HT-29 (cell line): Measurements from ENCODE around the gene SLFN5. TPM values are rescaled to one million over a fixed set of nuclear protein-coding genes. Genes with fewer than 3 reads are reported as not detected.
"Not testable (repeated sequence)": the region's sequence is repeated elsewhere in the genome, so short reads cannot be mapped to it uniquely, and the experiment has no call there.

Experiments
- DNase-seq: peaks from one replicate; pipeline ENCODE4 v3.0.0-alpha.2; 2015; ENCODE audit warnings: low spot score
- total RNA-seq: library from RNA; depleted of rRNA; stranded (reverse); fragments of >200 nt; shearing (Covaris generic); gene quantifications from 2 replicates; pipeline ENCODE4 v1.2.3, GENCODE V29; 2014; rRNA removed

The SLFN5 gene
- total RNA-seq, 1 experiment from 2014 or later, result 3.8 TPM

- no peak for DNase-seq
Measured at GRCh38 chr17:35291802-35292201, 48.9 kb downstream of the SLFN5 start.

GRCh38 chr17:35293151-35293847 lies 50.4 kb downstream of the SLFN5 start:
- no peak for DNase-seq

GRCh38 chr17:35294756-35295155 lies 51.9 kb downstream of the SLFN5 start:
- DNase-seq, result no peak

- DNase-seq, result no peak
Measured at GRCh38 chr17:35295686-35296085, 52.8 kb downstream of the SLFN5 start.

GRCh38 chr17:35297666-35298065 lies 54.8 kb downstream of the SLFN5 start:
- DNase-seq, result no peak

GRCh38 chr17:35298639-35299038 lies 55.8 kb downstream of the SLFN5 start:
- peak; percentile 17 for DNase-seq

- DNase-seq, result peak; percentile 98
Measured at GRCh38 chr17:35299135-35299534, 56.3 kb downstream of the SLFN5 start.

GRCh38 chr17:35309345-35309744 lies 66.5 kb downstream of the SLFN5 start:
- DNase-seq, result not testable (repeated sequence)

- DNase-seq, result no peak
Measured at GRCh38 chr17:35312346-35312745, 69.5 kb downstream of the SLFN5 start.

GRCh38 chr17:35312790-35313711 lies 70.2 kb downstream of the SLFN5 start:
- DNase-seq, result peak; percentile 72

GRCh38 chr17:35313875-35314409 lies 71.1 kb downstream of the SLFN5 start:
- DNase-seq, result no peak

GRCh38 chr17:35314415-35315216 lies 71.7 kb downstream of the SLFN5 start:
- no peak for DNase-seq

GRCh38 chr17:35315283-35315682 lies 72.4 kb downstream of the SLFN5 start:
- no peak for DNase-seq

GRCh38 chr17:35315971-35316370 lies 73.1 kb downstream of the SLFN5 start:
- no peak for DNase-seq

GRCh38 chr17:35322749-35323148 lies 79.9 kb downstream of the SLFN5 start:
- no peak for DNase-seq

Other genes with a start within 250 kb of the SLFN5 start
- 38.6 and 46.0 TPM in 2 replicates for gene RFFL, start 179.4 kb upstream of the SLFN5 start, total RNA-seq
- gene RAD51D, start 123.2 kb upstream of the SLFN5 start, total RNA-seq, result 14.9 and 19.5 TPM in 2 replicates
- not detected in 2 replicates for gene FNDC8, start 121.5 kb upstream of the SLFN5 start, total RNA-seq
- gene NLE1, start 100.8 kb upstream of the SLFN5 start, total RNA-seq, result 78.8 and 97.6 TPM in 2 replicates
- not detected in 2 replicates for gene UNC45B, start 95.3 kb upstream of the SLFN5 start, total RNA-seq
- gene SLC35G3, start 48.7 kb upstream of the SLFN5 start, total RNA-seq, result not detected in 2 replicates
- gene SLFN11, start 130.5 kb downstream of the SLFN5 start, total RNA-seq, result not detected in 2 replicates
- not detected in 2 replicates for gene SLFN12, start 189.4 kb downstream of the SLFN5 start, total RNA-seq
- not detected in 2 replicates for gene SLFN13, start 205.7 kb downstream of the SLFN5 start, total RNA-seq